GM12865 (cell line): Measurements from ENCODE around the gene ZBTB12.
A peak's percentile ranks its signal among the peaks of the same experiment; 100 is the strongest.

Source experiments
- DNase-seq: peaks from one replicate; pipeline ENCODE4 v3.0.0; 2010; ENCODE audit warnings: low read depth
- H3K4me3 ChIP-seq: 2 replicates; pipeline ENCODE4 v1.5.1; 2011; ENCODE audit warnings: mild to moderate bottlenecking, low read depth, low read length, control low read depth
- TF ChIP-seq, protein P1 (sequence below): IDR thresholded peaks from 2 replicates; pipeline ENCODE4 v1.5.1; 2011; ENCODE audit warnings: low read length, control low read depth, low read depth, inconsistent platforms; ENCODE audit not compliant: insufficient read depth; ENCODE audit errors: missing control alignments

The ZBTB12 gene, protein sequence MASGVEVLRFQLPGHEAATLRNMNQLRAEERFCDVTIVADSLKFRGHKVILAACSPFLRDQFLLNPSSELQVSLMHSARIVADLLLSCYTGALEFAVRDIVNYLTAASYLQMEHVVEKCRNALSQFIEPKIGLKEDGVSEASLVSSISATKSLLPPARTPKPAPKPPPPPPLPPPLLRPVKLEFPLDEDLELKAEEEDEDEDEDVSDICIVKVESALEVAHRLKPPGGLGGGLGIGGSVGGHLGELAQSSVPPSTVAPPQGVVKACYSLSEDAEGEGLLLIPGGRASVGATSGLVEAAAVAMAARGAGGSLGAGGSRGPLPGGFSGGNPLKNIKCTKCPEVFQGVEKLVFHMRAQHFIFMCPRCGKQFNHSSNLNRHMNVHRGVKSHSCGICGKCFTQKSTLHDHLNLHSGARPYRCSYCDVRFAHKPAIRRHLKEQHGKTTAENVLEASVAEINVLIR

DNA sequence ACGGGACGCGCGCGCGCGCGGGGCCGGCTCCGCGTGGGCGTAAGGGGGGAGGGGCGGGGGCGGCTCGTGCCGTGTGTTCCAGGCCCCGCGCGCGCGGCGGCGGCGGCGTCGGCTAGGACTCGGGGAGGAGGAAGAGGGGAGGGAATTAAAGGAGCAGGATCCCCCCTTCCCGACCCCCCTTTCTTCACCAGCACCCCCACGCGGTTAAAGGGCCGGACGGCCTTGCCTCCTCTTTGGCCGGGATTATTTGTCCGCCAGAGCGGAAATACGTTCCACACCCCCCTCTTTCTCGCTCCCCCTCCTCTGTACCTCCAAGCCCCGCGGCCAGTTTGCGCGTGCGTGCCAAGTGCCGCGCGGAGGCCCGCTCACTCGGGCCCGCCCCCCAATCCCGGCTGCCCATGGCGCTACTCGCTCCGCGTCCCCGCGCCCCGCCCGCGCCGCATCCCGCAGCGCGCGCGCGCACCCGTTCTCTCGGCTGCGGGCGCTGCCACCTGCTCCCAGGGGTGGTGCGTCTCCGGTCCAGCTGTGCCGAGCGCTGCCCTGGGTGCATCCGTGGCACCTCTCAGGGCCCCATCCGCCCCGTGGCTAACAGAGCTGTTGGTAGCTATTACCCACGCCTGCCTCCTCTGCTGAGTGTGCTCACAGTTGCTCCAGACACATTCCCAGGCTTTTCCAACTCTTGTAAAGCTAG is at the start of gene ZBTB12:
ZBTB12 (minus strand) TSS at position 134 of the 691 bp plus-strand sequence. CDS start 781 bp downstream, outside the sequence.
- peak; percentile 96 for DNase-seq
- H3K4me3 ChIP-seq = peak within 1 kb of the TSS; percentile 62
- TF ChIP-seq, protein P1, sequence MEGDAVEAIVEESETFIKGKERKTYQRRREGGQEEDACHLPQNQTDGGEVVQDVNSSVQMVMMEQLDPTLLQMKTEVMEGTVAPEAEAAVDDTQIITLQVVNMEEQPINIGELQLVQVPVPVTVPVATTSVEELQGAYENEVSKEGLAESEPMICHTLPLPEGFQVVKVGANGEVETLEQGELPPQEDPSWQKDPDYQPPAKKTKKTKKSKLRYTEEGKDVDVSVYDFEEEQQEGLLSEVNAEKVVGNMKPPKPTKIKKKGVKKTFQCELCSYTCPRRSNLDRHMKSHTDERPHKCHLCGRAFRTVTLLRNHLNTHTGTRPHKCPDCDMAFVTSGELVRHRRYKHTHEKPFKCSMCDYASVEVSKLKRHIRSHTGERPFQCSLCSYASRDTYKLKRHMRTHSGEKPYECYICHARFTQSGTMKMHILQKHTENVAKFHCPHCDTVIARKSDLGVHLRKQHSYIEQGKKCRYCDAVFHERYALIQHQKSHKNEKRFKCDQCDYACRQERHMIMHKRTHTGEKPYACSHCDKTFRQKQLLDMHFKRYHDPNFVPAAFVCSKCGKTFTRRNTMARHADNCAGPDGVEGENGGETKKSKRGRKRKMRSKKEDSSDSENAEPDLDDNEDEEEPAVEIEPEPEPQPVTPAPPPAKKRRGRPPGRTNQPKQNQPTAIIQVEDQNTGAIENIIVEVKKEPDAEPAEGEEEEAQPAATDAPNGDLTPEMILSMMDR = no peak

DNA sequence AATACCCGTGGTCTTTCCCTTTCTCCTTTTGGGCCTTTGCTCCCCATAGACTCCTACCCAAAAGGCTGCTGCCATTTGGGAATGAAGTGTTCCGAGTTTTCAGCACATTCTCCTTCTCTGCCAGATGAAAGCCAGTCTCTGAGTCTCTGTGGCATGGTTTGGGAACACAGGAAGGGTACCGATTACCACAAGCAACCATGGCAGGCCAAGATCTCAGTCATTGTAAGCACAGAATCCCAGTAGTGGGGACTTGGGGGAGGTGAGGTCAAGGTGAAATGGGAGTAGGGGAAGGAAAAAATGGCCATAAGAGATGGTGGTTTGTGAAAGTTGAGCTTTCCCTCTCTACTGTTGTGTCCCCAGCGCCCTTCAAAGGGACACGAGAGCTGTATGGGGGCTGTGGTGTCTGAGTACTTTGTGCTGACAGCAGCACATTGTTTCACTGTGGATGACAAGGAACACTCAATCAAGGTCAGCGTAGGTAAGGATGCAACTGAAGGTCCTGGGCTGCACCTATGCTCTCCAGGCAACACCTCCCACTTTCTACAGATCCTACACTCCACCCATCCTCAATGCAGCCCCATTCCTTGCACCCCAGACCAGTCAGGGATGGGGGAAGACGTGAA is 48.2 kb upstream of the ZBTB12 start:
- no peak for DNase-seq
- H3K4me3 ChIP-seq = no peak overlapping the region
- TF ChIP-seq, protein P1 = no peak

DNA sequence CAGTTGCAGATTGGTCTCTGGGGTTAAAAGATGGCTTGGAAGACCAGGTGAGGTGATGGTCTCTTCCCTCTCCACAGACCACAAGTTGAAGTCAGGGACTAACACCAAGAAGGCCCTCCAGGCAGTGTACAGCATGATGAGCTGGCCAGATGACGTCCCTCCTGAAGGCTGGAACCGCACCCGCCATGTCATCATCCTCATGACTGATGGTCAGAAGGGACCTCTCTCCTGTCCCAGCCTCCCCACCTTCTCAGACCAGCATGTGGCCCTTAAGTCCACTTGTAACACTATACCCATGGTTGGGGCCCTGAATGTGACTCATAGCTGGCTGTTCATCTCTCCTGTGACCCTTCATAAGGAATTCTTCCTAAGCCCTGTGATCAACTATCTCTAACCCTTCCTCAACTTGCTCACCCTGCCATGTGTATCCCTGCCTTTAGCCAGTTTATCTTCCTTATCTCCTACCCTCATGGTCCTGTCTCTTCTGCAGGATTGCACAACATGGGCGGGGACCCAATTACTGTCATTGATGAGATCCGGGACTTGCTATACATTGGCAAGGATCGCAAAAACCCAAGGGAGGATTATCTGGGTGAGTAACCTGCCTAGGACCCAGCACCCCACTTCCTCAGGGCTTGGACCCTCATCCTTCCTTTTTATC is 47.0 kb upstream of the ZBTB12 start:
- DNase-seq = no peak
- H3K4me3 ChIP-seq = no peak overlapping the region
- TF ChIP-seq, protein P1 = no peak

DNA sequence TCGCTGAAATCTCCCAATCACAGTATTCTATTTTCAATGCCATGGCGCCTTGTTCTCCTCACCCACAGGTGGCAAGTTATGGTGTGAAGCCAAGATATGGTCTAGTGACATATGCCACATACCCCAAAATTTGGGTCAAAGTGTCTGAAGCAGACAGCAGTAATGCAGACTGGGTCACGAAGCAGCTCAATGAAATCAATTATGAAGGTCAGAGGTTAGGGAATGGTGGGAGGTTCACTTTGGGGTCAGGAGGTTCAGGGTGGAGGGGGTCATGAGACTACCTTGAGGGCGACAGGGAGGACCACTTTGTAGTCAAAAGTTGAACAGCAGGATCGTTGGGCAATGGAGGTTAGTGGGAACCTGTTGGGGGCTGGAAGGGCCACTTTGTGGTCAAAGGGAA is 46.4 kb upstream of the ZBTB12 start:
- TF ChIP-seq, protein P1 = no peak
- H3K4me3 ChIP-seq = no peak overlapping the region

DNA sequence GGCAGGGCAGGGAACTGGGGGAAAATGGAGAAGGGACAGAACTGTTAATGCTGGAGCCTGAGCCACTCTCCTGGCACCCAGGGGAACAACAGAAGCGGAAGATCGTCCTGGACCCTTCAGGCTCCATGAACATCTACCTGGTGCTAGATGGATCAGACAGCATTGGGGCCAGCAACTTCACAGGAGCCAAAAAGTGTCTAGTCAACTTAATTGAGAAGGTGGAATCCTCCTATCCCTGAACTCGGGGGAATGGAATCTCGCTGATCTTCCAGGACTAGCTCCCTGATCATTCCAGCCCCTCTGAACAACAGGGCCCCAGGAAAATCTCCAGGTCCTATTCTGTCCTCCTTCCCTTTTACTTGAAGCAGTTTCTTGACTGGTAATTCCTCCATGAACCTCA is 46.0 kb upstream of the ZBTB12 start:
- no peak for DNase-seq
- H3K4me3 ChIP-seq = no peak overlapping the region
- TF ChIP-seq, protein P1 = no peak

More for the DNA sequence above, 46.4 kb upstream of the ZBTB12 start:
- DNase-seq = no peak

DNA sequence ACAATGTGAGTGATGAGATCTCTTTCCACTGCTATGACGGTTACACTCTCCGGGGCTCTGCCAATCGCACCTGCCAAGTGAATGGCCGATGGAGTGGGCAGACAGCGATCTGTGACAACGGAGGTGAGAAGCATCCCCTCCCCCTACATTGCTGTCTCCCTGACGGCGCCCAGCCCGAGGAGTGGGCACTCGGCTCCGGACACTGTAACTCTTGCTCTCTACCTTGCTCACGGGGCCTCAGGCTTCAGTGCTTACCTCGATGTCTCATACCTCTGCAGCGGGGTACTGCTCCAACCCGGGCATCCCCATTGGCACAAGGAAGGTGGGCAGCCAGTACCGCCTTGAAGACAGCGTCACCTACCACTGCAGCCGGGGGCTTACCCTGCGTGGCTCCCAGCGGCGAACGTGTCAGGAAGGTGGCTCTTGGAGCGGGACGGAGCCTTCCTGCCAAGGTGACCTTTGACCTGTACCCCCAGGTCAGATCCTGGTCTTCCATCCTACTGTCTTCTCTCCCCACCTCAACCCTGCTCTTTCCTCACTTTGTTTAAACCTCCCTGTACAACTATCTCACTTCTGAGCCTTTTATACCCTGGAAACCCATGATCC is 45.3 kb upstream of the ZBTB12 start:
- DNase-seq = no peak
- TF ChIP-seq, protein P1 = no peak
- no peak overlapping the region for H3K4me3 ChIP-seq
